NB4 (cell line): Measurements from ENCODE around the gene TWIST2.

ENCODE experiments used
- DNase-seq: peaks from one replicate; pipeline ENCODE4 v3.0.0; 2010; ENCODE audit warnings: low read depth
- H3K4me3 ChIP-seq: one replicate; pipeline ENCODE4 v1.5.1; 2011; ENCODE audit warnings: mild to moderate bottlenecking, low read depth, low read length, moderate library complexity
- MYC ChIP-seq: IDR thresholded peaks from 2 replicates; pipeline ENCODE4 v1.6.1; 2011; ENCODE audit warnings: low read depth, low read length
- POLR2A ChIP-seq: IDR thresholded peaks from 2 replicates; pipeline ENCODE4 v1.6.1; 2011; ENCODE audit warnings: mild to moderate bottlenecking; ENCODE audit not compliant: insufficient read length; ENCODE audit errors: extremely low read depth
- TF ChIP-seq, protein P1 (sequence below): IDR thresholded peaks from 2 replicates; pipeline ENCODE4 v1.6.1; 2011; ENCODE audit warnings: low read depth, low read length
- TF ChIP-seq, protein P2 (sequence below): IDR thresholded peaks from one replicate; pipeline ENCODE4 v1.5.1; 2012; ENCODE audit warnings: low read depth, low read length

Gene TWIST2

DNA sequence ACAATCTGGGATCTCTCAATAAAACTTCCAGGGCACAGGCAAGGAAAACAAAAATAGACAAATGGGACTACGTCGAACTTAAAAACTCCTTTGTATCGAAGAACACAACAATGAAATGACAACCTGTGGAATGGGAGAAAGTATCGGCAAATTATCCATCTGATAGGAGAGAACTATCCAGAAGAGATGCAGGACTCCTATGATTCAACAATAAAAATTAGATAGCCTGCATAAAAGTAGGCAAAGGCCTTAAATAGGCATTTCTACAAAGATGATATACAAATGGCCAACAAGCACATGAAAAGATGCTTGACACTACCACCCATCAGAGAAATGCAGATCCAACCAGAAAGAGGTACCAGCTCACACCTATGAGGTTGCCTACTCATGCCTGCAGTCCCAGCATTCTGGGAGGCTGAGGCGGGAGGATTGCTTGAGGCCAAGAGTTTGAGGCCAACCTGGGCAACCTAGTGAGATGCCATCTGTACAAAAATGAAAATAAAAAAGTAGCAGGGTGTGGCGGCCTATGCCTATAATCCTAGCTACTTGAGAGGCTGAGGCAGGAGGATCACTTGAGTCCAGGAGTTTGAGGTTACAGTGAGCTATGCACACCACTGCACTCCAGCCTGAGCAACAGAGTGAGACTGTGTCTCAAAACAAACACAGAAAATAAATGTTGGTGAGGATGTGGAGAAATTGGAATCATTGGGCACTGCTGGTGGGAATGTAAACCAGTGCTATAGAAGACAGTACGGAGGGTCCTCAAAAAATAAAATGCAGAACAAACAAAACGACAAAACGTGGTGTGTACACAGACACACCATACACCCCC is 21.6 kb downstream of the TWIST2 start:
- no peak overlapping the region for H3K4me3 ChIP-seq
- DNase-seq, result no peak
- no peak for TF ChIP-seq POLR2A
- TF ChIP-seq MYC, result no peak
- TF ChIP-seq, protein P1, sequence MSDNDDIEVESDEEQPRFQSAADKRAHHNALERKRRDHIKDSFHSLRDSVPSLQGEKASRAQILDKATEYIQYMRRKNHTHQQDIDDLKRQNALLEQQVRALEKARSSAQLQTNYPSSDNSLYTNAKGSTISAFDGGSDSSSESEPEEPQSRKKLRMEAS, result no peak
- TF ChIP-seq, protein P2, sequence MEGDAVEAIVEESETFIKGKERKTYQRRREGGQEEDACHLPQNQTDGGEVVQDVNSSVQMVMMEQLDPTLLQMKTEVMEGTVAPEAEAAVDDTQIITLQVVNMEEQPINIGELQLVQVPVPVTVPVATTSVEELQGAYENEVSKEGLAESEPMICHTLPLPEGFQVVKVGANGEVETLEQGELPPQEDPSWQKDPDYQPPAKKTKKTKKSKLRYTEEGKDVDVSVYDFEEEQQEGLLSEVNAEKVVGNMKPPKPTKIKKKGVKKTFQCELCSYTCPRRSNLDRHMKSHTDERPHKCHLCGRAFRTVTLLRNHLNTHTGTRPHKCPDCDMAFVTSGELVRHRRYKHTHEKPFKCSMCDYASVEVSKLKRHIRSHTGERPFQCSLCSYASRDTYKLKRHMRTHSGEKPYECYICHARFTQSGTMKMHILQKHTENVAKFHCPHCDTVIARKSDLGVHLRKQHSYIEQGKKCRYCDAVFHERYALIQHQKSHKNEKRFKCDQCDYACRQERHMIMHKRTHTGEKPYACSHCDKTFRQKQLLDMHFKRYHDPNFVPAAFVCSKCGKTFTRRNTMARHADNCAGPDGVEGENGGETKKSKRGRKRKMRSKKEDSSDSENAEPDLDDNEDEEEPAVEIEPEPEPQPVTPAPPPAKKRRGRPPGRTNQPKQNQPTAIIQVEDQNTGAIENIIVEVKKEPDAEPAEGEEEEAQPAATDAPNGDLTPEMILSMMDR, result no peak

DNA sequence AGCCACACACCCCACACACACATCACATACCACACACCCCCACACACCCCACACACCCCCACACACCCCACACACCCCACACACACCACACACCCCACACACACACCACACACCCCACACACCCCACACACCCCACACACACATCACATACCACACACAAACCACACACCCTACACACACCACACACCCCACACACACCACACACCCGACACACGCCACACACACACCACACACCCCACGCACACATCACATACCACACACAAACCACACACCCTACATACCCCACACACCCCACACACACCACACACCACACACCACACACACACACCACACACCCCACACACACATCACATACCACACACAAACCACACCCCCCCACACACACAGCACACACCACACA is 22.4 kb downstream of the TWIST2 start:
- DNase-seq, result no peak
- TF ChIP-seq POLR2A (no peak), MYC (no peak)
- TF ChIP-seq, protein P2, result no peak
- TF ChIP-seq, protein P1, result no peak

DNA sequence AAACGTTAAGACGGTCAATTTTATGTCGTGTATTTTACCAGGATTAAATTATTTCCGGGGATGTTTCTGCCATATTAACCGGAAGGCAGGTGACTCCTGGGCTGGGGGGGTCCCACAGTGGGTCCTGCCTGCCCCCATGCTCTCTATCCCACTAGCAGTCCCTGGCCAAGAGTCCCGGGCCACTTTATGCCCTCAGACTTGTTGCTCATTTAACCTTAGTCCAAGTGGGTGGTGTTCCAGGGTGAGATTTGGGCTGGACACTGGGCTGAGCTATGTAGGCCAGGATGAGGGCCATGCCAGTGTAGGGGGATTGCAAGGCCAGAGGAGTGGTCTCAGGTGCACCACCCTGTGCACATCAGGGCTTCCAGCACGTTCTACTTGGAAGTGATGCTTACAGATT is 24.1 kb downstream of the TWIST2 start:
- no peak overlapping the region for H3K4me3 ChIP-seq
- TF ChIP-seq, protein P2, result no peak

More for the DNA sequence above, 22.4 kb downstream of the TWIST2 start:
- no peak overlapping the region for H3K4me3 ChIP-seq

DNA sequence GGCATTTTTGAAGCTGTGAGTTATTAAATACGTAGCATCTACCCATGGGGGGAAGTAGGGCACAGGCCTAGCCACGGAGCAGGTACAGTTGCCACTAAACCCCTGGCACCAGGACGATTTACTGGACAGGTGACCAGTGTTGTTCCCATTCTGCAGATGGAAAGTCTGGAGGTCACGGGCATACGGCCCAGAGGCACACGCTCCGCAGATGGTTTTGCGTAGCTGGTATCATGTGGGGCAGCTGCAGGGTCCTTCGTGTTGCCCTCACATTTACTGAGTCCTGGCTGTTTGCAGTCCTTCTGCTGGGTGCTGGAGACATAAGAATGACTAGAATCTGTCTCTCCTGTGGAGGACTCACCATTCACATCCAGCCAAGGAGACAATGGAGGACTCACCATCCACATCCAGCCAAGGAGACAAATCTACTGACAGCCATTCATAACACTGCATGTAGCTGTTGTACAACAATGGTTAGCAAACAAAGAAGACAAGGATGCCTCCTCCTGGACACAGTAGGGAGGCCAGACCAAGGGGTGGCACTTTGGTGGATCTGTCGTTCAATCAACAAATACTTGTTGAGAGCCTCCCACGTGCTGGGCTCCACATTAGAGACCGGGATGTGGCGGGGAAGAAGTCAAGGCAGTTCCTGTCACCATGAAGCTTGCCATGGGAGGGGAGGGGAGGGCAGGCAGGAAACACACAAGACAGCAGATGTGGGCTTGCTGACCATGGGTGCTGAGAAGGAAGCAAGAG is 24.9 kb downstream of the TWIST2 start:
- H3K4me3 ChIP-seq, result no peak overlapping the region
- TF ChIP-seq, protein P1, result no peak
- TF ChIP-seq, protein P2, result no peak
- TF ChIP-seq MYC (no peak), POLR2A (no peak)
- no peak for DNase-seq

More for the DNA sequence above, 24.1 kb downstream of the TWIST2 start:
- no peak for DNase-seq

DNA sequence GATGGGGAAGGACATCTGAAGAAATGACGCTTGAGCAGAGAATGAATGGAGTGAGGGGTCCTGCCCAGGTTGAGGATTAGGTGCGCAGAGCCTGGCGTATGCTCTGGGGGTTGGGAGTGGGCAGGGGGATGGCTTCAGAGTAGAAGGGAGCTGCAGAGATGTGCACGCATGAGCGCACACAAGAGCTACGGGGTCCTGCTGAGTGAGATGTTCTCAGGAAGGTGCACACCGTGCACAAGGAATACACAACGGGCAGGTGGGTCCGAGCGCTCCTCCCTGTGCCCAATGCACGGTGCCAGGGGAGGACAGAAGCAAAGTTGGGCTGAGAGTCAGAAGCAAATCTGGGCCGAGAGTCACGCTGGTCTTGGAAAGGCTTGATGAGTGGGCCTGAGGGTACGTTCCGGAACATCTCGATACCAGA is 25.5 kb downstream of the TWIST2 start:
- TF ChIP-seq POLR2A (no peak), MYC (no peak)
- TF ChIP-seq, protein P1, result no peak
- TF ChIP-seq, protein P2, result no peak
- no peak overlapping the region for H3K4me3 ChIP-seq
- DNase-seq, result no peak

DNA sequence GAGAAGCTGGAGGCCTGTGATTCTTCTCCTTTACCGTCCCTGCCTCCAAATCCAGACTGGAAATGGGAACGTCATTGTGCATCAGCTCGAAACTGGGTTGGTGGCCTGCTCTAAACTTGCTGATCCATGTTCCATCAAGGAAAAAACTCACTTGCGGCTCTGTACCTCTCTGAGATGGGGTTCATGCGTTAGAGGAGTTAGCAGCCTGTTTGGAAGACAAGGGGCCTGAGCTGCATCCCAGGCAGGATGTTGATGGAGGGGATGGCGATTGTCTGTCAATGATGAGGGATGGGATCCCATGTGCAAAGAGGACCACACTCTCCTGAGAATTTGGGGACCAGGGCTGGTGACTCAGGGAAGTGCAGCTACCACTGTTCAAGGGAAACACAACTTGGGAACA is 26.0 kb downstream of the TWIST2 start:
- DNase-seq, result no peak
- H3K4me3 ChIP-seq, result no peak overlapping the region
- TF ChIP-seq MYC, result no peak
